Neural progenitor cell (in vitro differentiated cells): Measurements from ENCODE around the gene LAD1. TPM values are rescaled to one million over a fixed set of nuclear protein-coding genes. Genes with fewer than 3 reads are reported as not detected.

Experiments
- DNase-seq: peaks from one replicate; pipeline ENCODE4 v3.0.0-alpha.2; 2016; ENCODE audit warnings: low spot score
- H2AFZ ChIP-seq: fragments of 200-600 bp; sonication (generic); replicated peaks from 2 replicates; pipeline ENCODE4 v1.6.1; 2016; ENCODE audit warnings: antibody characterized with exemption
- H3F3A ChIP-seq: fragments of 200-600 bp; sonication (generic); 2 replicates; pipeline ENCODE4 v1.6.1; 2016; ENCODE audit warnings: antibody characterized with exemption, low read depth
- H3K27ac ChIP-seq: fragments of 200-600 bp; sonication (generic); 2 replicates; pipeline ENCODE4 v1.5.1; 2016; ENCODE audit warnings: mild to moderate bottlenecking
- H3K27me3 ChIP-seq: fragments of 200-600 bp; sonication (generic); 2 replicates; pipeline ENCODE4 v1.6.1; 2016; ENCODE audit warnings: mild to moderate bottlenecking, moderate library complexity
- H3K36me3 ChIP-seq: fragments of 200-600 bp; sonication (generic); 2 replicates; pipeline ENCODE4 v1.5.1; 2016
- H3K4me1 ChIP-seq: fragments of 200-600 bp; sonication (generic); 2 replicates; pipeline ENCODE4 v1.6.1; 2016; ENCODE audit warnings: mixed run types
- H3K4me2 ChIP-seq: fragments of 200-600 bp; sonication (generic); 2 replicates; pipeline ENCODE4 v1.6.1; 2016
- H3K4me3 ChIP-seq: fragments of 200-600 bp; sonication (generic); 2 replicates; pipeline ENCODE4 v1.5.1; 2016
- H3K79me2 ChIP-seq: fragments of 200-600 bp; sonication (generic); 2 replicates; pipeline ENCODE4 v1.6.1; 2016; ENCODE audit warnings: low read depth
- H3K9ac ChIP-seq: fragments of 200-600 bp; sonication (generic); 2 replicates; pipeline ENCODE4 v1.6.1; 2016
- H3K9me3 ChIP-seq: fragments of 200-600 bp; sonication (generic); 2 replicates; pipeline ENCODE4 v1.5.1; 2016; ENCODE audit warnings: low read depth
- H4K20me1 ChIP-seq: fragments of 200-600 bp; sonication (generic); 2 replicates; pipeline ENCODE4 v1.6.1; 2016; ENCODE audit warnings: low read depth
- H3K27ac Mint-ChIP-seq: 3 replicates; pipeline ENCODE4 v1.8.0; 2021; ENCODE audit warnings: mixed read lengths
- H3K27me3 Mint-ChIP-seq: 2 replicates; pipeline ENCODE4 v1.8.0; 2022; ENCODE audit warnings: low read depth, mild to moderate bottlenecking, inconsistent platforms, moderate library complexity, mixed read lengths; ENCODE audit not compliant: insufficient read depth
- H3K36me3 Mint-ChIP-seq: 3 replicates; pipeline ENCODE4 v1.8.0; 2021; ENCODE audit warnings: mixed read lengths
- H3K4me1 Mint-ChIP-seq: 3 replicates; pipeline ENCODE4 v1.8.0; 2021; ENCODE audit warnings: mixed read lengths
- H3K4me3 Mint-ChIP-seq: 3 replicates; pipeline ENCODE4 v1.8.0; 2021; ENCODE audit warnings: mild to moderate bottlenecking, moderate library complexity, mixed read lengths
- H3K9me3 Mint-ChIP-seq: 3 replicates; pipeline ENCODE4 v1.8.0; 2020; ENCODE audit warnings: mixed read lengths
- CTCF ChIP-seq: fragments of 200-600 bp; sonication (generic); IDR thresholded peaks from 2 replicates; pipeline ENCODE4 v1.5.1; 2017; ENCODE audit warnings: antibody characterized with exemption, mild to moderate bottlenecking
- EZH2 ChIP-seq: fragments of 200-600 bp; sonication (generic); IDR thresholded peaks from 2 replicates; pipeline ENCODE4 v1.6.1; 2017; ENCODE audit warnings: antibody characterized with exemption, mild to moderate bottlenecking, moderate library complexity
- EZH2phosphoT487 ChIP-seq: fragments of 200-600 bp; sonication (generic); IDR thresholded peaks from 2 replicates; pipeline ENCODE4 v1.6.1; 2017; ENCODE audit warnings: antibody characterized with exemption
- total RNA-seq: library from RNA; depleted of rRNA; stranded (reverse); fragments of >200 nt; gene quantifications from 2 replicates; pipeline ENCODE4 v1.2.3, GENCODE V29; 2015; ENCODE audit warnings: low replicate concordance

Gene LAD1
- total RNA-seq, 1 donor from 2014 or later: not detected

GRCh38 chr1:201345081-201345355, 54.1 kb downstream of the LAD1 start:
- Histone ChIP-seq H3K27ac (no peak overlapping the region), H3K4me2 (no peak overlapping the region), H3K4me3 (no peak overlapping the region), H3K9ac (no peak overlapping the region), H3K27me3 (no peaks in the 10 kb centered on the region), H3K4me1 (peaks cover 10% of the 10 kb centered on the region), H2AFZ (no peak overlapping the region), H3K79me2 (no peaks in the 10 kb centered on the region), H4K20me1 (no peaks in the 10 kb centered on the region), H3F3A (peaks cover 3% of the 10 kb centered on the region), H3K9me3 (no peaks in the 10 kb centered on the region), H3K36me3 (no peaks in the 10 kb centered on the region)
- no peak for DNase-seq
- no peak overlapping the region for H3K4me3 Mint-ChIP-seq
- H3K36me3 Mint-ChIP-seq: no peaks in the 10 kb centered on the region
- H3K27ac Mint-ChIP-seq: no peak overlapping the region
- H3K27me3 Mint-ChIP-seq: no peaks in the 10 kb centered on the region
- H3K9me3 Mint-ChIP-seq: peaks cover 3% of the 10 kb centered on the region
- H3K4me1 Mint-ChIP-seq: peaks cover 13% of the 10 kb centered on the region
- TF ChIP-seq EZH2 (no peak), EZH2phosphoT487 (no peak), CTCF (no peak)

- H3K4me1 Mint-ChIP-seq: peaks cover 13% of the 10 kb centered on the region
- H3K4me2 ChIP-seq: no peak overlapping the region
- no peak overlapping the region for H3K9ac ChIP-seq
- H3K36me3 ChIP-seq: no peaks in the 10 kb centered on the region
- H3K27me3 Mint-ChIP-seq: no peaks in the 10 kb centered on the region
- H3F3A ChIP-seq: peaks cover 3% of the 10 kb centered on the region
- H3K27ac Mint-ChIP-seq: no peak overlapping the region
- no peak for DNase-seq
- H3K27ac ChIP-seq: no peak overlapping the region
- no peak overlapping the region for H2AFZ ChIP-seq
- H3K79me2 ChIP-seq: no peaks in the 10 kb centered on the region
- peaks cover 10% of the 10 kb centered on the region for H3K4me1 ChIP-seq
- H3K4me3 ChIP-seq: no peak overlapping the region
- H3K9me3 ChIP-seq: no peaks in the 10 kb centered on the region
- no peak for TF ChIP-seq CTCF
- TF ChIP-seq EZH2: no peak
- TF ChIP-seq EZH2phosphoT487: no peak
- no peaks in the 10 kb centered on the region for H3K27me3 ChIP-seq
- no peaks in the 10 kb centered on the region for H4K20me1 ChIP-seq
- peaks cover 3% of the 10 kb centered on the region for H3K9me3 Mint-ChIP-seq
- no peaks in the 10 kb centered on the region for H3K36me3 Mint-ChIP-seq
- no peak overlapping the region for H3K4me3 Mint-ChIP-seq
Measured at GRCh38 chr1:201344206-201345080, 54.7 kb downstream of the LAD1 start.

- H3K36me3 Mint-ChIP-seq: no peaks in the 10 kb centered on the region
- peaks cover 3% of the 10 kb centered on the region for H3K9me3 Mint-ChIP-seq
- H3K79me2 ChIP-seq: no peaks in the 10 kb centered on the region
Measured at GRCh38 chr1:201341377-201341776, 57.7 kb downstream of the LAD1 start.

More at GRCh38 chr1:201341377-201341776, 57.7 kb downstream of the LAD1 start:
- Histone ChIP-seq H4K20me1 (no peaks in the 10 kb centered on the region), H3K4me3 (no peak overlapping the region), H3K4me1 (no peaks in the 10 kb centered on the region), H3K27ac (no peak overlapping the region), H3K36me3 (no peaks in the 10 kb centered on the region), H3F3A (no peaks in the 10 kb centered on the region), H2AFZ (no peak overlapping the region), H3K4me2 (no peak overlapping the region), H3K9ac (no peak overlapping the region), H3K27me3 (no peaks in the 10 kb centered on the region), H3K9me3 (no peaks in the 10 kb centered on the region)
- Mint-ChIP-seq H3K4me3 (no peak overlapping the region), H3K27ac (no peak overlapping the region), H3K4me1 (no peaks in the 10 kb centered on the region), H3K27me3 (peaks cover 3% of the 10 kb centered on the region)
- no peak for DNase-seq
- TF ChIP-seq EZH2phosphoT487: no peak
- no peak for TF ChIP-seq EZH2
- TF ChIP-seq CTCF: no peak
